IPS-NIHi7 (cell line): ENCODE results near the gene NMUR2.
A peak's percentile ranks its signal among the peaks of the same experiment; 100 is the strongest.

ENCODE experiments used
- DNase-seq: peaks from one replicate; pipeline ENCODE4 v3.0.0; 2012; ENCODE audit warnings: mixed read lengths; ENCODE audit errors: extremely low spot score

NMUR2 gene

GRCh38 chr5:152405145-152405544 lies at the start of gene NMUR2:
NMUR2 (minus strand) TSS chr5:152405279; CDS start chr5:152405113, 166 bp downstream.
- DNase-seq: peak; percentile 88

- no peak for DNase-seq
These were observed 38.9 kb upstream of the NMUR2 start for GRCh38 chr5:152443935-152444334.

DNA sequence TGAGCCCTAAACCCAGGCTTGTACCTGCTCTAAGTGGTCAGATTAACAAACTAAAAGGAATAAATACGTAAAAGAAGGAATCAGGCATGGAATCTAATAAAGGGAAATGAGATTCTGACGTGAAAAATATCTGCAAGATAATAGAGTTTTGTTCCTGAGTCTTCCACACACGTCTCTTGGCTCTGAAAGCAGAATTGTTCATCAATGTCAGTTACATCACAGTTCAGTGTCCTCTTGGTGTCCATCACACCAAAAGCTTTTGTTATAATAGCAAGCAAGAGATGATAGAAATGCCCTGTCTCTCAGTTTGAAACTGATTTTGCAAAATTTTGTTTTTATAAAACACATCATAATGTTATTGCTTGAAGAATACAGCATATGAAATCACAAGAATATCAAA lies 34.7 kb upstream of the NMUR2 start:
- DNase-seq: no peak

DNA sequence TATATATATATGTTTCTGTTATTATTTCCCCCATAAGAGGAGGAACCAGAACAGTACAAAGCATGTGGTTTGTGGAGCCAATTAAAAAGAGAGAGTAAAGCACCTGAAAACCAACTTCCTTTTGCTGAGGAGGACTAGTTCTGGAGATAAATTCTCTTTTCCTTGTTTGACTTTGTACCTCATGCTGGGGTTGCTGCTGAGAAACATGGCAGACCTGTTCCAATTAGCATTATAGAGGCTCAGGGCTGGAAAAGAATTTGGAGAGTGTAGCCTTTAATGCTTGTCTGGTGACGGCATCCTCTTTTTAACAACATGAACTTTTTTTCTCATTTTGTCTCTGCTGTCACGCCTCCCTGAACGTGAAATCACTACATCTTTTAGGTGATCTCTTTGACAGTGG lies 32.8 kb upstream of the NMUR2 start:
- DNase-seq: peak; percentile 31

GRCh38 chr5:152427721-152428120 lies 22.6 kb upstream of the NMUR2 start:
- DNase-seq: no peak

DNA sequence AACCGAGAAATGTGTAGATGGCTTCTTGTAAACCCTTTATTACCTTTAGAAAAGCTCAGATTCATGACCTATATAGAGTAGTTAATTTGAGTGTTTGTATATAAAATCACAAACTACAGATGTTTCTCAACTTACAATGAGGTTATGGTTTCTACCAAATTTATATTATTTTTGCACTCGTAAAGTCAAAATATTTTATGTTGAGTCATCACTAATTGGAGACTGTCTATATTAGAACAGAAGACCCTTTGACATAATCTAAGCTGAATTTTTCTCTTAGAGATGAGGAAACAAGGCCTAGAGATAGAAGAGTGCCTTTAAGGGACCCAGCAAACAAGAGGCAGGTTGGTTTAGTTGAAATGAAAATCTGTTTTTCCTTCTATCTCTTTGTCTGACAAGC lies 20.0 kb upstream of the NMUR2 start:
- no peak for DNase-seq

- DNase-seq: no peak
These were observed 19.4 kb upstream of the NMUR2 start for GRCh38 chr5:152424501-152424900.

DNA sequence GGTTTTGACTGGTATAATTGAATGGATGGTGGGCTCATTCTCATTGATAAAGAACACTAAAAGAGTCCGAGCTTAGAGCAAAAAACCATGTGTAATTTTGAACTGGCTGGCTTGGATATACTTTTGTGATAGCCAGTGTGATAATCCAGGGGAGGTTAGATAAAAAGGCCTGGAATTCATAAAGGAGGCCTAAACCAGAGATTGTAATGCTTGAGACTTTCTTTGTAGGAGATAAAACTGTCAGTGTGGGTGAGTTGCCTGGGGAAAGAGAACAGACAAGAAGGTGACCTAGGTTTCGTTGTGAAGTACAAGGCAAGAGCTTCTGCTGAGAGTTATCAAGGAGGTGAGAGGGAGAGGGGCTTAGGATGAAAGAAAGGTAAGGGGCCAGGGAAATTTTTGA lies 17.0 kb upstream of the NMUR2 start:
- DNase-seq: no peak

- DNase-seq: no peak
These were observed 7.0 kb upstream of the NMUR2 start for GRCh38 chr5:152412129-152412528.

- no peak for DNase-seq
These were observed 1.0 kb upstream of the NMUR2 start for GRCh38 chr5:152406082-152406481.

DNA sequence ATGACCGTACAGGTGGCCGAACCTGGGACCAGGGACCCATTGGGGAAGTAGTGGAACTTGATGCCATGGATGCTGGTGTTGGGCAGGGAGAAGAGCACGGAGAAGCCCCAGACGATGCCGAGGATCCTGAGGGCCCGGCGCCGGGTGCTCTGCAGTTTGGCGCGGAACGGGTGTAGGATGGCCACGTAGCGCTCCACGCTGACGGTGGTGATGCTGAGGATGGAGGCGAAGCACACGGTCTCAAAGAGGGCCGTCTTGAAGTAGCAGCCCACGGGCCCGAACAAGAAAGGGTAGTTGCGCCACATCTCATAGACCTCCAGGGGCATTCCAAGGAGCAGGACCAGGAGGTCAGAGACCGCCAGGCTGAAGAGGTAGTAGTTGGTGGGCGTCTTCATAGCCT lies 585 bp downstream of the NMUR2 start:
- DNase-seq: no peak

- no peak for DNase-seq
These were observed 2.0 kb downstream of the NMUR2 start for GRCh38 chr5:152403046-152403445.

GRCh38 chr5:152400846-152401245 lies 4.2 kb downstream of the NMUR2 start:
- DNase-seq: no peak

DNA sequence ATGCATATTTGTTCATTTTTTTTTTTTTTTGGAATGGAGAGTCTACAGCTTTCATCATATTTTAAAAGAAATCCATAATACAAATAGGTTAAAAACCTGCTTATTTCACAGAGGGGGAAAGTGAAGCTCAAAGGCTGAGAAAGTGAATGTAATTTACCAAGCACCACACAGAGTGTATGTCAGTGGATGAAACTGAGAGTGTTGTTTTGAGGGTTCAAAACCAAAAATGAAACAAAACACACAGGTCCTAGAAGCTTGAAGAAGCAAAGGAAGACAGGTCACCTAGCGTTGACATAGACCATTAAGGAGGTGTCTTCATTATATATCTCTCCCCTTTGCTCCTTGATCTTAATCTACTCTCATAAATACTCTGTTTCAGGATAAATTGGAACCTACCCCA lies 7.5 kb downstream of the NMUR2 start:
- DNase-seq: no peak

DNA sequence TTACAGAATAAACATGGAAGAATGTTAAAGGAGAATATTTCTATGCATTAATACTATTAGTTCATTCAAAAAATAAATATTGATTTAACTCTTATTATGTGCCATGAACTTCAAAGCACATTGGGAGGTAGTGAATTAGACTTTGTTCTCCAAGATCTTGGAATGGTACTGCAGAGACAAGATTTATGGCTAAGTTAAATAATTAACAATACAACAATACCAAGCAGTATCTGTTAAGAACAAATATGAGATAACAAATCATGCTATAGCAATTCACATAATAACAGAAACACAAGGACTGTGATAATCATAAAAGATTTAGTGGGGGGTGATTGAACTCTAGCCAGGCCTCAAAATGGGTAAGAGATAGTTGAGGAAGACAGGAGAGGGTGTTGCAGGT lies 11.6 kb downstream of the NMUR2 start:
- DNase-seq: no peak

DNA sequence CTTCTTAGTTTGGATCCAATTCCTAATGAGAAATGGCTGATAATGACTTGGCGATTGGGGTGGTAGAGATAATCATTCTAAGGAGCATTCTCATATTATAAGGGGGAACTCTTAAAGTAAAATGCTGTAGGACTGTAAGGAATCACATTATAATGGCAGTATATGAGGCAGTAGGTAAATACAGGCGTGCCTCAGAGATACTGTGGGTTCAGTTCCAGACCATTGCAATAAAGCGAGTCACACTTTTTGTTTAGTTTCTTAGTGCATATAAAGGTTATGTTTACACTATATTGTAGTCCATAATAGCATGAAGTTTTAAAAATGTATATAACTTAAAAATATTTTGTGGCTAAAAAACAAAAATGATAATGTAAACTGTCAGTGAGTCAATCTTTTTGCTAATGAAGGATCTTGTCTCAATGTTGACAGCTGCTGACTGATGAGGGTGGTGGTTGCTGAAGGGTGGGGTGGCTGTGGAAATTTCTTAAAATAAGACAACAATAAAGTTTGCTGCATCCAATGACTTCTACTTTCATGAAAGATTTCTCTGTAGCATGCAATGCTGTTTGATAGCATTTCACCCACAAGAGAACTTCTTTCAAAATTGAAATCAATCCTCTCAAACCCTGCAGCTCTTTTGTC lies 15.8 kb downstream of the NMUR2 start:
- no peak for DNase-seq

GRCh38 chr5:152388610-152389009 lies 16.5 kb downstream of the NMUR2 start:
- DNase-seq: no peak

GRCh38 chr5:152380415-152381123 lies 24.5 kb downstream of the NMUR2 start:
- DNase-seq: no peak

GRCh38 chr5:152379331-152379730 lies 25.7 kb downstream of the NMUR2 start:
- DNase-seq: no peak

DNA sequence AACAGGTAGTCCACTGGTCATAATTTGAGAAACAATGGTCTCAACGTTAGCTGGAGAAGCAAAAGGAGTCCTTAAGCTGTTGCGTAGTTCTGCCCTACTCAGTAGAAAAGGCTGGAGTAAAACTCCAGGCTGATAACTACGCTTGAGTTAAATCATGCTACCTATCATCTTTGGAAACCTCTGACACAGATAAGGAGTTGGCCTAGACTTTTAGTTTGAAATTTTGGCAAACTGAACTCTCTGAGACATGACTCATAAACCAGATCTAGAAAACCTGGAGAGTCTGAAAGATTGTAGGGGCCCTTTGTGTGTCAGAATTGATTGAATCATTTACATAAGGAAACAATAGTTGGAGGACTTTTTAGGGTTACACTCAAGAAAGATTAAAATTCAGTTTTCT lies 26.3 kb downstream of the NMUR2 start:
- no peak for DNase-seq

GRCh38 chr5:152376886-152377285 lies 28.2 kb downstream of the NMUR2 start:
- no peak for DNase-seq

GRCh38 chr5:152374711-152375275 lies 30.3 kb downstream of the NMUR2 start:
- DNase-seq: no peak

DNA sequence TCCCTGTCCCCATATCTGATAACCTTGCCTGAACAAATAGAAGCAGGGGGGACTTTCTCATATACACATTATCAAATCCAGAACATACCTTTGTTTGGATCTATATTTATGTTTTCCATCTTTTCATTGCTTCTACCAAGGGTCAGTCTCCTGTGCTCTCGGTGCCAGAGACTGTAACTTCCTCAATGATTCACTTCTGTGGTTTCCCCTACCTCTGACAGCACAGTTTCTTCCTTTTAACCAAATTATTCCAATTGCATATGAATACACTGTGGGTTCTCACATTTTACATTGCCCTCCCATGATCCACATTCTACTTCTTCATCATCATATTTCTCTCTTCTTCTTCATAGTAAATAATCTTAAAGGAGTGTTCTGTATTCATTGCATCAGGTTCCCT lies 32.2 kb downstream of the NMUR2 start:
- no peak for DNase-seq
